H9 (cell line): ENCODE results near the gene CACTIN. TPM values are rescaled to one million over a fixed set of nuclear protein-coding genes. Genes with fewer than 3 reads are reported as not detected.
"Not testable (repeated sequence)": the region's sequence is repeated elsewhere in the genome, so short reads cannot be mapped to it uniquely, and the experiment has no call there.

ENCODE experiments used
- DNase-seq: peaks from one replicate; pipeline ENCODE4 v3.0.0-alpha.2; 2017
- H2AFZ ChIP-seq: one replicate; pipeline ENCODE4 v1.6.1; 2013; ENCODE audit warnings: mild to moderate bottlenecking, low read length, control low read depth, moderate library complexity
- H2AK5ac ChIP-seq: 2 replicates; pipeline ENCODE4 v1.6.1; 2013; ENCODE audit warnings: low read length, control low read depth, mixed read lengths; ENCODE audit not compliant: insufficient read length
- H2BK120ac ChIP-seq: one replicate; pipeline ENCODE4 v1.6.1; 2013; ENCODE audit warnings: low read depth, mild to moderate bottlenecking, low read length, control low read depth, inconsistent platforms; ENCODE audit not compliant: poor library complexity, severe bottlenecking
- H2BK12ac ChIP-seq: 2 replicates; pipeline ENCODE4 v1.6.1; 2013; ENCODE audit warnings: low read length, control low read depth, mixed read lengths, low read depth; ENCODE audit not compliant: insufficient read length
- H2BK15ac ChIP-seq: 2 replicates; pipeline ENCODE4 v1.6.1; 2013; ENCODE audit warnings: low read depth, low read length, control low read depth
- H2BK20ac ChIP-seq: one replicate; pipeline ENCODE4 v1.6.1; 2013; ENCODE audit warnings: low read depth, mild to moderate bottlenecking, low read length, control low read depth, inconsistent platforms; ENCODE audit not compliant: poor library complexity, severe bottlenecking
- H2BK5ac ChIP-seq: 2 replicates; pipeline ENCODE4 v1.6.1; 2013; ENCODE audit warnings: low read length, control low read depth, mixed read lengths; ENCODE audit not compliant: insufficient read length
- H3K14ac ChIP-seq: 2 replicates; pipeline ENCODE4 v1.6.1; 2013; ENCODE audit warnings: low read length, control low read depth; ENCODE audit not compliant: insufficient read depth
- H3K18ac ChIP-seq: 2 replicates; pipeline ENCODE4 v1.6.1; 2013; ENCODE audit warnings: low read depth, mild to moderate bottlenecking, mixed read lengths, low read length, control low read depth; ENCODE audit not compliant: insufficient read length
- H3K23ac ChIP-seq: 2 replicates; pipeline ENCODE4 v1.6.1; 2013; ENCODE audit warnings: low read length, control low read depth, mixed read lengths, low read depth; ENCODE audit not compliant: insufficient read length
- H3K23me2 ChIP-seq: 2 replicates; pipeline ENCODE4 v1.6.1; 2013; ENCODE audit warnings: low read depth, mild to moderate bottlenecking, mixed read lengths, low read length, control low read depth; ENCODE audit not compliant: insufficient read length, poor library complexity, severe bottlenecking
- H3K27ac ChIP-seq: 2 replicates; pipeline ENCODE4 v1.5.1; 2013; ENCODE audit warnings: low read length, control low read depth, mixed read lengths, low read depth; ENCODE audit not compliant: insufficient read length
- H3K27me3 ChIP-seq: 2 replicates; pipeline ENCODE4 v1.6.1; 2013; ENCODE audit warnings: low read length, control low read depth, inconsistent platforms; ENCODE audit not compliant: insufficient read depth
- H3K4ac ChIP-seq: 2 replicates; pipeline ENCODE4 v1.6.1; 2013; ENCODE audit warnings: low read depth, mild to moderate bottlenecking, control low read depth, inconsistent platforms, low read length, moderate library complexity
- H3K4me1 ChIP-seq: 2 replicates; pipeline ENCODE4 v1.6.1; 2013; ENCODE audit warnings: low read length, control low read depth, inconsistent platforms; ENCODE audit not compliant: insufficient read depth
- H3K4me2 ChIP-seq: 2 replicates; pipeline ENCODE4 v1.6.1; 2013; ENCODE audit warnings: low read length, control low read depth, mixed read lengths; ENCODE audit not compliant: insufficient read length, insufficient read depth
- H3K56ac ChIP-seq: 2 replicates; pipeline ENCODE4 v1.6.1; 2013; ENCODE audit warnings: low read depth, mild to moderate bottlenecking, mixed read lengths, low read length, control low read depth; ENCODE audit not compliant: insufficient read length
- H3K79me1 ChIP-seq: 2 replicates; pipeline ENCODE4 v1.6.1; 2013; ENCODE audit warnings: low read depth, mild to moderate bottlenecking, moderate library complexity, low read length, control low read depth, inconsistent platforms; ENCODE audit not compliant: insufficient read depth, poor library complexity, severe bottlenecking
- H3K79me2 ChIP-seq: 2 replicates; pipeline ENCODE4 v1.6.1; 2013; ENCODE audit warnings: low read length, control low read depth, inconsistent platforms; ENCODE audit not compliant: insufficient read depth
- H3K9ac ChIP-seq: 2 replicates; pipeline ENCODE4 v1.6.1; 2013; ENCODE audit warnings: low read length, control low read depth, mixed read lengths; ENCODE audit not compliant: insufficient read length; ENCODE audit errors: extremely low read depth
- H3K9me3 ChIP-seq: one replicate; pipeline ENCODE4 v1.6.1; 2013; ENCODE audit warnings: low read depth, low read length, inconsistent platforms; ENCODE audit not compliant: control insufficient read depth
- H3T11ph ChIP-seq: one replicate; pipeline ENCODE4 v1.6.1; 2013; ENCODE audit warnings: mild to moderate bottlenecking, low read length, control low read depth, inconsistent platforms
- H4K20me1 ChIP-seq: one replicate; pipeline ENCODE4 v1.6.1; 2013; ENCODE audit not compliant: control insufficient read depth, insufficient read length, insufficient read depth
- H4K5ac ChIP-seq: 2 replicates; pipeline ENCODE4 v1.6.1; 2013; ENCODE audit warnings: low read depth, mild to moderate bottlenecking, mixed read lengths, low read length, control low read depth; ENCODE audit not compliant: insufficient read length
- H4K8ac ChIP-seq: replicated peaks from 2 replicates; pipeline ENCODE4 v1.6.1; 2013; ENCODE audit warnings: low read length, control low read depth, mixed read lengths, low read depth; ENCODE audit not compliant: insufficient read length
- H4K91ac ChIP-seq: 2 replicates; pipeline ENCODE4 v1.6.1; 2013; ENCODE audit warnings: low read depth, mild to moderate bottlenecking, moderate library complexity, mixed read lengths, low read length, control low read depth; ENCODE audit not compliant: insufficient read length
- H3K27ac Mint-ChIP-seq, 3 experiments: 2 replicates in 2 of 3; 3 replicates in 1 of 3; pipeline ENCODE4 v1.8.0; 2020 to 2021; ENCODE audit warnings: mixed read lengths in 3 of 3, mild to moderate bottlenecking in 1 of 3, moderate library complexity in 1 of 3
- H3K27me3 Mint-ChIP-seq: 2 replicates; pipeline ENCODE4 v1.8.0; 2021; ENCODE audit warnings: low read depth, mild to moderate bottlenecking, moderate library complexity, mixed read lengths
- H3K36me3 Mint-ChIP-seq, 3 experiments: 2 replicates in 2 of 3; 3 replicates in 1 of 3; pipeline ENCODE4 v1.8.0; 2020 to 2021; ENCODE audit warnings: low read depth in 3 of 3, mixed read lengths in 3 of 3; ENCODE audit not compliant: insufficient read depth in 1 of 3
- H3K4me1 Mint-ChIP-seq, 2 experiments: 2 replicates each; pipeline ENCODE4 v1.8.0; 2020; ENCODE audit warnings: mixed read lengths in 2 of 2
- H3K4me3 Mint-ChIP-seq, 2 experiments: 2 replicates in 1 of 2; 3 replicates in 1 of 2; pipeline ENCODE4 v1.8.0; 2020 to 2021; ENCODE audit warnings: mild to moderate bottlenecking in 2 of 2, mixed read lengths in 2 of 2, moderate library complexity in 1 of 2
- H3K9me3 Mint-ChIP-seq, 2 experiments: 2 replicates in 1 of 2; 3 replicates in 1 of 2; pipeline ENCODE4 v1.8.0; 2020; ENCODE audit warnings: mild to moderate bottlenecking in 2 of 2, mixed read lengths in 2 of 2, moderate library complexity in 1 of 2
- WGBS: extraction: QIAGEN DNeasy Blood & Tissue Kit; methylation state at CpG from one replicate; pipeline ENCODE4 v1.1.7; 2013; ENCODE audit warnings: missing lambda C conversion rate, low lambda C conversion rate, mixed read lengths; ENCODE audit not compliant: insufficient read length; ENCODE audit errors: extremely low coverage; 5-methylcytosine and 5-hydroxymethylcytosine counted together
- total RNA-seq: library from RNA; stranded (reverse); gene quantifications from 2 replicates; pipeline ENCODE4 v1.2.1, GENCODE V29; 2021

Gene CACTIN
- total RNA-seq, 1 experiment from 2014 or later: 37.3 TPM

DNA sequence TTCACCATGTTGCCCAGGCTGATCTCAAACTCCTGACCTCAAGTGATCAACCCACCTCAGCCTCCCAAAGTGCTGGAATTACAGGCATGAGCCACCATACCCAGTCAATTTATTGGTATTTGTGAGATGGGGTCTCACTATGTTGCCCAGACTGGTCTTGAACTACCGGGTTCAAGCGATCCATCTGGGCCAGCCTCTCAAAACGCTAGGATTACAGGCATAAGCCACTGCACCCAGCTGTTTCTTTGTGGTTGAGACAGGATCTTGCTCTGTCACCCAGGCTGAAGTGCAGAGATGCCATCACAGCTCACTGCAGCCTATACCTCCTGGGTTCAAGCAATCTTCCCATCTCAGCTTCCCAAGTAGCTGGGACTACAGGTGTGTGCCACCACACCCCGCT, 44.8 kb downstream of the CACTIN start:
- not testable (repeated sequence) for H3K4ac ChIP-seq, H3K27me3 ChIP-seq, H4K5ac ChIP-seq, H3K14ac ChIP-seq, H3K36me3 Mint-ChIP-seq, H2BK12ac ChIP-seq, H3K79me2 ChIP-seq, H3K23ac ChIP-seq, H2BK15ac ChIP-seq, H3K4me1 ChIP-seq, H4K8ac ChIP-seq, H3K9me3 ChIP-seq, H3K27ac Mint-ChIP-seq, H3K79me1 ChIP-seq, H3K9ac ChIP-seq, H3K27ac ChIP-seq, H4K20me1 ChIP-seq, H3T11ph ChIP-seq, DNase-seq, H2BK5ac ChIP-seq, H2AFZ ChIP-seq, H2BK20ac ChIP-seq, H3K4me3 Mint-ChIP-seq, H2BK120ac ChIP-seq, H3K18ac ChIP-seq, H3K9me3 Mint-ChIP-seq, H3K4me2 ChIP-seq, H2AK5ac ChIP-seq, H3K4me1 Mint-ChIP-seq, H4K91ac ChIP-seq, H3K56ac ChIP-seq
- WGBS: no CpG with 5 or more reads among the region's 4 CpGs
- peaks cover 10% of the 10 kb centered on the region for H3K23me2 ChIP-seq
- H3K27me3 Mint-ChIP-seq: peaks cover 59% of the 10 kb centered on the region
